Natural killer cell (primary cell): ENCODE results near the gene AKAP8. TPM values are rescaled to one million over a fixed set of nuclear protein-coding genes. Genes with fewer than 3 reads are reported as not detected.
A peak's percentile ranks its signal among the peaks of the same experiment; 100 is the strongest.

Experiments used
- ATAC-seq, 3 donors: fragments of 150-1000 bp in 2 of 3; fragments of 200-7000 bp in 1 of 3; cut with Tn5 transposase; 1 replicate in 1 of 3; 2 replicates in 2 of 3; pipeline ENCODE4 v1.10.0; 2021; ENCODE audit warnings: mild to moderate bottlenecking in 2 of 3, moderate library complexity in 2 of 3
- DNase-seq, 2 donors: peaks; one replicate each; pipeline versions ENCODE4 v3.0.0 to v3.0.0-alpha.2; 2013 to 2021; ENCODE audit warnings: mixed read lengths in 1 of 2
- H3K27ac ChIP-seq: one replicate; pipeline ENCODE4 v1.5.1; 2013; ENCODE audit warnings: mild to moderate bottlenecking, low read length
- H3K27me3 ChIP-seq: one replicate; pipeline ENCODE4 v1.6.1; 2013; ENCODE audit warnings: low read length; ENCODE audit not compliant: control insufficient read depth, insufficient read depth
- H3K36me3 ChIP-seq: one replicate; pipeline ENCODE4 v1.6.1; 2013; ENCODE audit warnings: low read length; ENCODE audit not compliant: control insufficient read depth, insufficient read depth
- H3K4me1 ChIP-seq: one replicate; pipeline ENCODE4 v1.6.1; 2013; ENCODE audit warnings: low read length; ENCODE audit not compliant: control insufficient read depth, insufficient read depth
- H3K4me3 ChIP-seq: one replicate; pipeline ENCODE4 v1.5.1; 2013; ENCODE audit warnings: low read length
- H3K9me3 ChIP-seq: one replicate; pipeline ENCODE4 v1.6.1; 2013; ENCODE audit warnings: low read length; ENCODE audit not compliant: control insufficient read depth, insufficient read depth
- H3K27ac Mint-ChIP-seq, 2 donors: one replicate each; pipeline ENCODE4 v1.8.0; 2022; ENCODE audit warnings: mild to moderate bottlenecking in 2 of 2, mixed read lengths in 2 of 2, moderate library complexity in 1 of 2
- H3K27me3 Mint-ChIP-seq, 2 donors: one replicate each; pipeline ENCODE4 v1.8.0; 2022; ENCODE audit warnings: low read depth in 2 of 2, mixed read lengths in 2 of 2
- H3K36me3 Mint-ChIP-seq: one replicate; pipeline ENCODE4 v1.8.0; 2022; ENCODE audit warnings: mixed read lengths
- H3K4me1 Mint-ChIP-seq, 2 donors: one replicate each; pipeline ENCODE4 v1.8.0; 2022; ENCODE audit warnings: mixed read lengths in 2 of 2
- H3K4me3 Mint-ChIP-seq: one replicate; pipeline ENCODE4 v1.8.0; 2022; ENCODE audit warnings: mild to moderate bottlenecking, moderate library complexity, mixed read lengths
- H3K9me3 Mint-ChIP-seq, 2 donors: one replicate each; pipeline ENCODE4 v1.8.0; 2022; ENCODE audit warnings: mixed read lengths in 2 of 2
- WGBS: methylation state at CpG from one replicate; pipeline ENCODE4 v1.1.7; 2013; ENCODE audit warnings: missing lambda C conversion rate; ENCODE audit not compliant: insufficient coverage; 5-methylcytosine and 5-hydroxymethylcytosine counted together
- intact Hi-C: fragments of 100-400 bp; cut with micrococcal nuclease; formaldehyde crosslinking; loops from one replicate; pipeline ENCODE4 v1.14.2; 2022
- total RNA-seq, 4 donors: library from RNA; stranded (reverse); fragments of 120-200 nt in 1 of 4; gene quantifications; one replicate each; pipeline versions ENCODE4 v1.2.3 to v1.2.4, GENCODE V29; 2013 to 2022
- TF ChIP-seq, protein P1 (sequence below): fragments of 200-600 bp; IDR thresholded peaks from one replicate; pipeline ENCODE4 v1.8.0; 2022; ENCODE audit warnings: antibody characterized with exemption

AKAP8 gene
- total RNA-seq, 3 donors from 2014 or later (not counting 1 experiment from before 2014, with no cell fraction given) = 65.3 to 87.6 (median 76.9) TPM

DNA sequence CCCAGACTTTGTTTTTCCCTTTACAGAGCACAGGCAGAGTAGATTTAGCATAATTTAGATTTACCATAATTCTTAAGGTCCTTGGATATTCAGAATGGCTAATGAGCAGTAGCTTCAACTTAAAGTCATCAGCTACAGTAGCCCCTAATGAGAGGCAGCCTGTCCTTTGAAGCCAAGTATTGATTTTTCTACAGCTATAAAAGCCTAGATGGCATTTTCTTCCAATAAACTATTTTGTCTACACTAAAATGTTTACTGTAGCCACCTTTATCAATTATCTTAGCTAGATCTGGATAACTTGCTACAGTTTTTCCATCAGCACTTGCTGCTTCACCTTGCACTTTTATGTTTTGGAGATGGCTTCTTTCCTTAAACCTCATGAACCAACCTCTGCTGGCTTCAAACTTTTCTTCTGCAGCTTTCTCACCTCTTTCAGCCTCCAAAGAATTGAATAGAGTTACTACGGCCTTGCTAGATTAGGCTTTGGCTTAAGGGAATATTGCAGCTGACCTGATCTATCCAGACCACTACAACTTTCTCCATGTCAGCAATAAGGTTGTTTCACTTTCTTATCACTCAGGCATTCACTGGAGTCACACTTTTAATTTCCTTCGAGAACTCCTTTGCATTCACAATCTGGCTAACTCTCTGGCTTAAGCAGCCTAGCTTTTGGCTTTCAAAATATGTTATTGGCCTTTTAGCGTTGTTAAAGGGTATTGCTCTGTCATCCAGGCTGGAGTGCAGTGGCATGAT lies 73.8 kb downstream of the AKAP8 start:
- H3K4me1 ChIP-seq = peaks cover 51% of the 10 kb centered on the region
- Mint-ChIP-seq H3K4me1 (peaks cover 60 to 69% of the 10 kb centered on the region in 2 donors), H3K27ac (peak overlapping the region; percentile 11 to 48), H3K4me3 (peak overlapping the region; percentile 40), H3K9me3 (no peaks in the 10 kb centered on the region), H3K36me3 (no peaks in the 10 kb centered on the region), H3K27me3 (no peaks in the 10 kb centered on the region)
- 86% methylated on average over 3 of the region's 3 CpGs for WGBS
- TF ChIP-seq, protein P1, sequence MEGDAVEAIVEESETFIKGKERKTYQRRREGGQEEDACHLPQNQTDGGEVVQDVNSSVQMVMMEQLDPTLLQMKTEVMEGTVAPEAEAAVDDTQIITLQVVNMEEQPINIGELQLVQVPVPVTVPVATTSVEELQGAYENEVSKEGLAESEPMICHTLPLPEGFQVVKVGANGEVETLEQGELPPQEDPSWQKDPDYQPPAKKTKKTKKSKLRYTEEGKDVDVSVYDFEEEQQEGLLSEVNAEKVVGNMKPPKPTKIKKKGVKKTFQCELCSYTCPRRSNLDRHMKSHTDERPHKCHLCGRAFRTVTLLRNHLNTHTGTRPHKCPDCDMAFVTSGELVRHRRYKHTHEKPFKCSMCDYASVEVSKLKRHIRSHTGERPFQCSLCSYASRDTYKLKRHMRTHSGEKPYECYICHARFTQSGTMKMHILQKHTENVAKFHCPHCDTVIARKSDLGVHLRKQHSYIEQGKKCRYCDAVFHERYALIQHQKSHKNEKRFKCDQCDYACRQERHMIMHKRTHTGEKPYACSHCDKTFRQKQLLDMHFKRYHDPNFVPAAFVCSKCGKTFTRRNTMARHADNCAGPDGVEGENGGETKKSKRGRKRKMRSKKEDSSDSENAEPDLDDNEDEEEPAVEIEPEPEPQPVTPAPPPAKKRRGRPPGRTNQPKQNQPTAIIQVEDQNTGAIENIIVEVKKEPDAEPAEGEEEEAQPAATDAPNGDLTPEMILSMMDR = no peak
- DNase-seq = no peak
- ATAC-seq = peak in 1 of 3 donors; percentile 31
- no peak overlapping the region for H3K27ac ChIP-seq
- intact Hi-C loops = no loop called here
- no peaks in the 10 kb centered on the region for H3K36me3 ChIP-seq
- H3K4me3 ChIP-seq = no peak overlapping the region
- H3K27me3 ChIP-seq = no peaks in the 10 kb centered on the region
- H3K9me3 ChIP-seq = no peaks in the 10 kb centered on the region

DNA sequence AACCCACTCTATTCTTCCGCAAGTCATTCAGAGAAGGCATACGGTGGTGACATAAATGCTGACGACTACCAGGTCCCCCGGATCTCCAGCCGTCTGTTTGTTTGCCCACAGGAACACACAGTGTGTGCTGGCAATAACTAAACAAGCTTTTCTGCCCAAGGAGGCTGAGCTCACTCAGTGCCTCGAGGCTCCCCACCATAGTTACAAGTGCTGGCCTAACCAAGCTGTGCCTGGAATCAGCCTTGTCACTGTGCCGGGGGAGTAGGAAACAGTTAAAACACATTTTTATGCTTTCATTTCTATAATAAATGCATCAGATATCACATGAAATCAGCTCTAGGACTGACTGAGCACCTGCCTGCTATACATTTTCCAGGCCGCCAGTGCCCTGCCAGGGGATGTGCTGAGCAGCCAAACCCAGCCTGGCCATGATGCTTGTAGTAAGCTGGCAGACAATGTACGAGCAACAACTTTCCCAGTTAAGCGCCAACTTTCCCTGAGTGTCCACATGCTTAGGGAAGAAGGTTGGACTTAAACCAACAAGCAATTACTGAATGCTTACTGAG lies 75.4 kb downstream of the AKAP8 start:
- H3K4me3 ChIP-seq = no peak overlapping the region
- intact Hi-C loops = no loop called here
- Mint-ChIP-seq H3K27me3 (no peaks in the 10 kb centered on the region), H3K4me3 (peak overlapping the region; percentile 70), H3K4me1 (peaks cover 65 to 76% of the 10 kb centered on the region in 2 donors), H3K27ac (peak overlapping the region; percentile 78 to 81), H3K9me3 (no peaks in the 10 kb centered on the region), H3K36me3 (no peaks in the 10 kb centered on the region)
- H3K36me3 ChIP-seq = no peaks in the 10 kb centered on the region
- TF ChIP-seq, protein P1 = no peak
- no peak overlapping the region for H3K27ac ChIP-seq
- DNase-seq (no peak), ATAC-seq (no peak)
- H3K9me3 ChIP-seq = no peaks in the 10 kb centered on the region
- peaks cover 54% of the 10 kb centered on the region for H3K4me1 ChIP-seq
- 73% methylated on average over 10 of the region's 10 CpGs for WGBS
- no peaks in the 10 kb centered on the region for H3K27me3 ChIP-seq

Other genes starting within 250 kb of the AKAP8 start
- gene NOTCH3, start 178.8 kb downstream of the AKAP8 start, total RNA-seq = under 1 TPM in 2 of 3 donors, not detected in 1; 0.25 to 0.26 TPM
- not detected for gene EPHX3, start 147.3 kb downstream of the AKAP8 start, total RNA-seq
- gene BRD4, start 47.2 kb downstream of the AKAP8 start, total RNA-seq = 100 to 1,000 TPM in 1 of 3 donors, 10 to 100 TPM in 2; 91.9 to 116 (median 98.3) TPM
- 100 to 1,000 TPM; 144 to 174 (median 173) TPM for gene AKAP8L, start 39.2 kb upstream of the AKAP8 start, total RNA-seq
- 10 to 100 TPM; 24.3 to 29.3 (median 24.4) TPM for gene WIZ, start 70.2 kb upstream of the AKAP8 start, total RNA-seq
- gene RASAL3, start 84.8 kb upstream of the AKAP8 start, total RNA-seq = 100 to 1,000 TPM; 217 to 283 (median 224) TPM
- gene PGLYRP2, start 99.7 kb upstream of the AKAP8 start, total RNA-seq = under 1 TPM in 2 of 3 donors, not detected in 1; 0.21 to 0.28 TPM
- 1 to 10 TPM; 2.2 to 3.1 (median 2.6) TPM for gene CYP4F22, start 128.7 kb upstream of the AKAP8 start, total RNA-seq
- not detected for gene CYP4F8, start 235.4 kb upstream of the AKAP8 start, total RNA-seq